Cardiac septum (tissue), 1 donor: ENCODE data around the gene HDLBP. TPM values are rescaled to one million over a fixed set of nuclear protein-coding genes. Genes with fewer than 3 reads are reported as not detected.

Experiments
- DNase-seq: peaks from one replicate; pipeline ENCODE4 v3.0.0-alpha.2; 2020; ENCODE audit warnings: low spot score
- intact Hi-C: fragments of 100-400 bp; cut with DNase I; formaldehyde crosslinking; loops from one replicate; pipeline ENCODE4 v1.14.0; 2022
- total RNA-seq: library from RNA; stranded (reverse); fragmentation: NEBNext Ultra II Directional; extraction: Animal tissue kit (Norgen Biotek cat#: 25700); gene quantifications from one replicate; pipeline ENCODE4 v1.2.1, GENCODE V29; 2021
- donor health status: DM: no; HTN: no; CAD: no.

Gene HDLBP
- total RNA-seq, 1 donor from 2014 or later: 356 TPM

DNA sequence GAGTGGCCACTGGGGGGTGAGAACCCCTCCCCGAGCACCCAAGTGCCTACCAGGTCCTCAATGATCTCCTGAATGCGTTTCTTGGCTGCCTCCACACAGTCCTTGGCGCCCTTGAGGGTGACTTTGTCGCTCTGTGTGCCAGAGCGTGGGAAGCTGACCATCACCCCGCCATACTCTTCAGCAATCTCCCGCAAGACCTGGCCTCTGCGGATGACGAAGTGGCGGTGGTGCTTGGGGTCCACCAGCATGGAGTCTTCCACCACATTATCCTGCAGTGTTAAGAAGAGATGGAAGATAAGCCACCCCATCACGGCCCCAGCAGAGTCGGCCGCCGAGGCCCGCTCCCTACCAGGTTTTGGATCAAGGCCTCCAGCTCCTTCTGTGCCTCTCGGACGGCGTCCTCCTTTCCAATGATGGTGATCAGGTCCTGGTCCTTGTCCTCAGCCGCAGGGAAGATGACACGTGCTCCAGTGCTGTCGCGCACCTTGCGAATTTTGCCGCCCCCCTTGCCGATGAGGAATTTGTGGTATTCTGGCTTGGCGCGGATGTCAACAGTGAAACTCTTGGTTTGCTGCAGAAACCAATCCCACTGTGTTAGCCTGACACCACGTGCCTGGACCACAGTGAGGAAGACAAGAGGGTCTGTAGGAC, 75.8 kb downstream of the HDLBP start:
- DNase-seq: no peak
- intact Hi-C loops: no loop called here

DNA sequence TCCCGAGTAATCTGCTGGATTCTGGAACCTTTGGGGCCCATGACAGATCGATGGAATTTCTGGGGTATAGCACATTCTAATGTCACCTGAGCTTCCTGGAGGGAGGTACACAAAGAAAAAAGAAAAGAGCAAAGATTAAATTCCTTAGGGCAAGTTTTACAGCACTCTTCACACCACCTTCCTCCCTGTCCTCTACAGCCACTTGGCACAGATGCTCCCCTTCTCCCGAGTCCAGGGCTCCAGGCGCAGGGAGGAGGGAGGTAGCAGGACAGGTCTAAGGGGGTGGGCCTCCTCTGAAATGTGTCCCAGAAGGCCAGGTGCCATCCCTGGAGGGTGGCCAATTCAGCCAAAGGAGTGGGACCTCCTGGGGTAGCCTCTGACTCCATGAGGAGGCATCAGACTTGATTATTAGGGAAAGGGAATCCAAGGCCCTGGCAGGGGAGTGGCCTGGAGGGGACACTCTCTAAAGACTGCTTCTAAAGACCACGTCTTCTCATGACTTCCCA, 76.7 kb downstream of the HDLBP start:
- no peak for DNase-seq
- intact Hi-C loops: no loop called here

DNA sequence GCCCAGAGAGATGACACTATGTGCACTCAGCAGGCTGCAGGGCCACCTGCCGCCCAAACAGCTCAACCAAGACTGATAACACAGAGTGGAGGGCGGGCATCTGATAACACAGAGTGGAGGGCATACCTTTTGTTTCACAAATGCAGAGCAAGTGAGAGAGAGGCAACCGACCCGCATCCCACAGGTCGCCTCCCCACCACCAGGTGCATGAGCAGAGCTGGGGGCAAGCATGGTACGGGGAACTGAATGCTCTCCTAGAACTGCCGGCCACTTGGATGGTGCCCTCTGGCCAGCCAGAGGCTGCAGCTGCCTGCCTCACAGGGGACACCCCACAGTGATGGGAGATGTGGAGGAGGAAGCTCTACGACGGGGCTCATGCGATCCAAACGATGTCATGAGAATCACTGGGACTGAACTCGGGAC, 77.5 kb downstream of the HDLBP start:
- intact Hi-C loops: no loop called here
- DNase-seq: no peak

DNA sequence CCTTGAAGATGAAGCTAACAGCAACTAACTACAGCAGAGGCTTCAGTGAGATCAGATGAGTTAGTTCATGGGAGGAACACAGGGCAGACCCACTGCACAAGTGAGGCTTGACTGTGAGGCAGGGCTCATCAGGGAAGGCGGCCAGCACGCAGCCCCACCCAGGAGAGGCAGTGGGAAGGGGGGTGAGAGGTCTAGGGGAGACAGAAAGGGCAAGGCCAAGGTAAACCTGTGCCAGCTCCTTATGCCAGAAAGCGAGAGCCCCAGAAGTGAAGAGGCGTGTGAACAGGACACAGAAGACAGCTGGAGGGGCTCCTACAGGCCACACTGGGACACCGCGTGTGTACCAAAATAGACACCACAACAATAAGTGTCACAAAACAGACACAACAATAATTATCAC, 78.4 kb downstream of the HDLBP start:
- no peak for DNase-seq
- intact Hi-C loops: no loop called here

DNA sequence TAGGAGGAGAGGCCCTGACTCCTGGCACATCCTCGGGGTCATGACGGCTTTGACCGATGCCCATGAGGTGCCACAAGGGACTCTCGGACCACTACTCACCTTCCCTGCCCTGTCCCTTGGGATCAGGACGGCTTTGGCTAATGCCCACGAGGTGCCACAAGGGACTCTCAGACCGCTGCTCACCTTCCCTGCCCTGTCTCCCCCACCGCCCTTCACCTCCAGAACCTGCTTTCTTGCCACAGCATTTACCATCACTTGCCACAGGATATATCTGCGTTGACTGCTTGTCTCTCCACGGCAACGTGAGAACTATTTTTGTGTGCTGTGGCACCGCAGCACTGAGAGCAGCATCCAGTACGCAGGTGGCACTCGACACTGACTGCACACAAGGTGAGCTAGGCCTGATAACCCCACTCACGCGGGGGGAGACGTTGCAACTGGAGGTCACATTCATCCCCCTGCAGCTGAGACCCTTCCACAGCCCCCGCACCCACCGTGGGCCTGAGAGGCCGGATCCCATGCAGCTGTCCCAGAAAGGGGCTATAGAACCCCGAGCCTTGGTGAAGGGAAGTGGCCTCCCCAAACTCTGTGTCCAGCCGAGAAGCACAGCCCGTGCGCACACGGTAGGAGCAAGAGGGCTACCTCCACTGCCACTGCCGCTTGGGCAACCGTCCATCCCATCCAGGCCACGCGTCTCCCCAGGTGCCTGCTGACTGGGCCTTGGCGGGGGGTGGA, 79.4 kb downstream of the HDLBP start:
- intact Hi-C loops: no loop called here

DNA sequence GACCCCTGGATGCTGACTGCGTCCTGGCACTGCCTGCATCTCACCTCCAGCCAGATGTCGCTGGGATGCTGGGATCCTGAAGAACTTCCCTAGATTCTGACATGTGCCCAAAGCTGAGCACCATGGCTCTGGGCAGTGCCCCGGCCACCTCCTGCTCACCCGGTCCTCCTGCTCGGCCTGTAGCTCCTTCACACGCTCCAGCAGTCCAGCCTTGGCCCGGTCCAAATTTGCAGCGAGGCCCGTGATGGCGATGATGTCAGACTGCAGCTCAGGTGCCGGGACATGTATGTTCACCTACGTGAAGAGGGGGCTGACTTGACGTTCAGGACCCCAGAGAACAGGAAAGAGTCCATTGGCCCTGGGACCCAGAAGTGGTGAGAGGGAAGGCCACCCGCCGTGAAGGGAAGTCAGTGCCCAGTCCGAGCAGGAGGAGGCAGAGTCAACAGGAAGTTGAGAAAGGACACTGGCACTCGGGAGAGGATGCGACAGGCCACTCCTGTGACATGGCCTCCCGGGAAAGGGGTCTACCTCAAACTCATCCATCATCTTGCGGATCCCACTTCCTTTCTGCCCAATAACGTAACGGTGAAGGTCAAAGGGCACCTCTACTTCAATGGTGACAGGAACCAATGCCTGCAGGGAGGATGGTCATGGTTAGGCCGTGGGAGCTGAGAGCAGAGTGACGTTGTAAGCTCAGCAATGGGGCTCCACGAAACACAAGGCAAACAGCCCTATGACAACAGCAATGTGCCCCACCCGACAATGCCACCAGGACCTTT, 80.3 kb downstream of the HDLBP start:
- no peak for DNase-seq
- intact Hi-C loops: no loop called here

More for the DNA sequence above, 79.4 kb downstream of the HDLBP start:
- DNase-seq: no peak

DNA sequence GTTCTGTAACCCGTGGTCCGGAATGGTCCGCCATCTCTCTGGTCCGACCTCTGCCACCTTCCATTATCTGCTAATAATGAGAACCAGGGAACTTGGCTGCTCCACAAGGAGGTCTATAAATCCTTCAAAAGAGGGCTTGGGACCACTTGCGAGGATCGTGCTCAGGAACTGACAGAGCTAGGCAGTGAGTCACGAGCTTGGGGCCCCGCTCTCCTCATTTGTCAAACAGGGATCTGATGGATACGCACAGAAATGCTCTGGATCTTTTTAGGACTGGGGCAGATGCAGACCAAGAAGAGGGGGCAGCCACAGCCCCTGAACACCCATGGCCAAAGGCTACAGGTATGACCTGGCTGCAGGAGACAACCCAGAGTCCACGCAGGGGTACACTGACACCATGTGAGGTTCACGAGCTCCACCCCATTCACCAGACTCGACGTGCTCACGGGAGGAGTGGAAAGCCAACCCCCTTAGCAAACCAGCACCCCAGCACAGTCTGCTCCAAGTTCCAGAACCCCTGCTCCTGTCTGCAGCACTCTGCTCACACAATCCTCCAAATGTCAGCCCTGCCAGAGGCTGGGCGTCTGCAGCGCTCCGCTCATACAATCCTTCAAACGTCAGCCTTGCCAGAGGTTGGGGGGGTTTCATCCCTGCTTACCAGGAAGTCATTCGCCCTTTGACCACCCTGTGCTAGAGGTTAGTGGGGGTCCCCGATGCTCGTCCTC, 81.2 kb downstream of the HDLBP start:
- no peak for DNase-seq
- intact Hi-C loops: no loop called here

DNA sequence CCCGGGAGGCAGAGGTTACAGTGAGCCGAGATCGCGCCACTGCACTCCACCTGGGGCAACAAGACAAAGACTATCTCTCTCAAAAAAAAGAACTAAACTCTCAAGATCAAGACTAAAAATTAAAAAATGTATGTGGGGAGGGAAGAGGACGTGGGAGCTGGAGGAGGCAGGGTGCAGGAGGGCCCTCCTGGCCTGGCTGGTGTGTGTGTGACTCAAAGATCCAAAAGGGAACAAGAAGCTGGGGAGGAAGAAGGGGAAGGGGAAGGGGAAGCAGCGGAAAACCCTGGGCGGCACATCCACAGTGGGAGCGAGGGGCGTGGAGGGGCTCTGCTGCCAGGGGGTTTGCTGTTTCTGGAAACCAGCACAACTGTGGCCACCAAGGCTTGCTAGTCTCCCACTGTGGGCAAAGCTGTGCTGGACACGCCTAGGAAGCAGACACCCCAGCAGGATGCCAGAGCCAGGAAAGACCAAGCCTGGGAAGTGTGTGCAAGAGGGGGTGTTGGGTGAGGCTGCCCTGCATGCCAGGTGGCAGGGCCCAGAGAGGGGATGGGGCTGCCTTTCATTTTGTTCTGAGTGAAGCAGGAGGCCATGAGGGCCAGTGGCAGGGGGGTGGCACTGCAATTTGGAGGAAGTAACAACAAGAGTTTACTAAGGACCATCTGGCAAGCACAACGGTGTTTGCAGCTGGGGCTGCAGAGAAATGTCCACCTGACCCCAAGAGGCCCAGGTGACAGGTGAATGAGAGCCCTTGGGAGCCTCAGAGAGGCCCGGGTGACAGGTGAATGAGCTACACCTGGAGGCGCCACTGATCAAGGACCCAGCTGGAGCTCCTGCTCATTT, 82.5 kb downstream of the HDLBP start:
- intact Hi-C loops: no loop called here
- no peak for DNase-seq

DNA sequence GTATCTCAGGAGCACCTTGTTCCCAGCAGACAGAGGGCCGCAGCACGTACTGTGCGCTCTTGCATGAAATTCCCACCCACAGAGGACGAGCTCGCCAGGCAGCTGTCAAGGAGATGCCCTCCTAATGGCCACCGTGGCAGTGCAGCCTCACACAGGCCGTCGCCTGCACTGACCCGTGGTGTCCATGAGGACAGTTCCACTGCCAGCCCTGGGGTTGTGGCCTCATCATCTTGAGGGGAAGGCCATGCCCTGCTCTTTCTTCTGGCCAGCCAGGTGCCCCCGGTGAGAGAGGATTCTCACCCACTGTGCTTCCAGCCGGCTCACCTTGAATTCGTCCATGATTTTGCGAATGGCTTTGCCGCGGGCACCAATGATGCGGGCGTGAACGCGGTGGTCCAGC, 85.0 kb downstream of the HDLBP start:
- intact Hi-C loops: no loop called here
- DNase-seq: no peak

DNA sequence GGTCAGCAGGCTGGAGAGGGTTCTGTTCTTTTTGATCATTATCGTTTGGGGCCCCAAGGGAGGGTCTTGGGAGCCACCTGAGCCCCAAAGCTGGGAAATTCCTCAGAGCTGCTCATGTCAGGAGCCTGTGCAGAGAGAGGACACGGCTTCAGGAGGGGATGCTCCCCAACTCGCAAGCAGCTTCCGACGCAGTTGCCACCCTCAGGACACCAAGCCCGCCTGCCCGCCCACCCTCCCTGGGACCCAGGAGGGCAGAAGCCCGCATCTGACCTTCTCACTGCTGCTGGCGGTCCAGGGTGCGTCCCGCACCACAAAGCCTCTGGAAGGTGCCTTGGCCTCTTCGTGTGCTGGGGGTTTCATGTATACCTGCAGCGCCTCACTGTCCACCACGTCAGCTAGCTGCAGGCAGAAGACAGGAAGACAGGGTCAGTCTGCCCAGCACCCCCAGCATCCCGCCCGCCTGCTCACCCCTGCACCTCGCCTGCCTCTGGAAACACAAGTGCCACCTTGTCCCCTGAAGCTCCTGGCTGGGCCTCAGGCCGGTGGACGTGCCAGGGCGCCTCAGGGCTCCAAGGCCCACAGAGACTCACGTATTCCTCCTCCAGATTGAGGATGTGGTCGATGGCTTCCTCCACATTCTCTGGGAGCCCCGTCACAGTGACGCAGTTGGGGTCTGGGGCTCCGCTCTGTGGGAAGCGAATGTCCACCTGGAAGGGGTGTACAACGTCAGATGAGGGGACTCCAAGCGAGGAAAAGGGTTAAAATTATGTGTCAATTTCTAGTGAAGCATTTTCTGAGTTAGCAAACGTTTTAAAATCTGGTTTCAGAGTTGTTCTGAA, 85.7 kb downstream of the HDLBP start:
- intact Hi-C loops: no loop called here
- no peak for DNase-seq

DNA sequence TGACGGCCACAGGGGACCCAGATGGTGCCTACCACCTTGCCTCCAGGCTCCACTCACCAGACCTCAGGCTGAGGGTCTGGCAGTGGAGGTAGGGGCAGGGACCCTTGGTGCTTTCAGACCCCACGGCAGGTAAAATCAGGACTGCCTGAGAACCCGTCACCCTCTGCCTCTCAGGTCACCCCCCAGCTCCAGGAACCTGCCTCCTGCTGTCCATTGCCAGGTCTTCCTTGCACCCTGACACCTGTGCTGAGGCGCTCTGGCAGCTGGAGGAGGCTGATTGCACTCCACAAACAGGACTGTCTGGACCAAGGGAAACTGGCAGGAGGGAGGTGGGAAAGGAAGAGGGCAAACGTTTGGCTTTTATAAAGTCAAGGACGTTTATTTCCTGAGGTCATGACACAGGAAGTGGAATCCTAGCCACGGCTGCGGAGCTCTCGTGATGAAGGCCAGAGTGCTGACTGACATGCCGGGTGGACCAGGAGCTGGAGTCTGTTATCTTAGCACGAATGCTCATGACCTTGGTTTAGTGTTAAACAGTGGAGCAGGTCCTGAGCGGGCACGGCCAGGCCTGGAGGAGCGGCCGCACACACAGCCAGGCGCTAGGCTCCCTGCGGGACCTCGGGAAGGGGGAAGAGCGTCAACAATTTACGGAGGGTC, 86.5 kb downstream of the HDLBP start:
- no peak for DNase-seq
- intact Hi-C loops: no loop called here

DNA sequence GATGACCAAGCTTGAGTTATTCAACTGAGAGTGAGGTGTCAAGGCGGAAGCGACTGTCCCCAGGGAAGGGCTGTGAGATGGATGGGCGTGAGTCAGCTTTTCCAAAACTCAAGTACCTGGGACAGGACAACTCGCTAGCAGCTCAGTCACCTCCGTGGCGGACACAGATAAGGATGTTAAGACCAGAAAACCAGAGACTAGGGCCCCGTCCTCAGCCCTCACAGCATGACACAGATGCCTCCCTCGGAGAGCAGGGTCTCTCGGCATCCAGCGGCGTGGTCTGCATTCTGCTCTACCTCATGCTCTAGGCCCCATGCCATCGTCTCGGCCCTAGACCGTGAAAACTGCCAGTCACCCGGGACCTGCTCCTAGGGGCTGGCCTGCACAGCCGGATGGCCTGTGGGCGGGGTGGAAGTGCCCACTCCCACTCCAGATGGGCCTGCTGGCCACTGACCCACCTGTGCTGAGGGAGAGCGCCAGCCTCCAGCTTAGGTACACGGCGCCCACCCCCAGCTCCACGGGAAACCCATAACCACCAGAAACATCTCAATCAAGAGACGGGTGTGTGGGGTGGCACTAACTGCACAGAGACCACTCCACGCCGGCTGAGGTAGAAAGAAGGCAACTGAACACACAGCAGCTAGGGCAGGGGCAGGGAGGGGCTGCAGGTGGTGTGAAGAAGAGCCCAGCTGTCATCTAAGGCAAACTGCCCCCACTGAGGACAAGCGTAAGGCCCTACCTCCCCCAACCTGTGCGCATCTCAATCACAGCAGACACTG, 87.2 kb downstream of the HDLBP start:
- DNase-seq: no peak
- intact Hi-C loops: no loop called here

DNA sequence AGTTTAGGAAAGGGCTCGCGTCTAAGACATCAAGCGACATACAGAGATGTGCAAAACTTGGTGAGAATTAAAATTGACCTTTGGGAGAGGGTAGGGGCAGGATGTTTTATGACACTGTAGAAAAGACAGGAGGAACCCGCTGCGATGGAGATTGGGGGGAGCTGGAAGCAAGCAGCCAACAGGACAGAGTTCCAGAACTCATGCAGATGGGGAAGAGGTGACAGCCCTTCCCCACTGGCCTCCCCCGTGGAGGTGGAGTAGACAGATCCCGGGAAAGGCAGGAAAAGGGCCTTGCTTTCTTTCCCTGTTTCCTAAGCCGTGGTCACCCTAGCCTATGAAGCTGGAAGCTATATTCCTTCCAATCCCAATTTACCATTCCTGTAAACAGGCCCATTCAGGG, 87.9 kb downstream of the HDLBP start:
- DNase-seq: no peak
- intact Hi-C loops: no loop called here

DNA sequence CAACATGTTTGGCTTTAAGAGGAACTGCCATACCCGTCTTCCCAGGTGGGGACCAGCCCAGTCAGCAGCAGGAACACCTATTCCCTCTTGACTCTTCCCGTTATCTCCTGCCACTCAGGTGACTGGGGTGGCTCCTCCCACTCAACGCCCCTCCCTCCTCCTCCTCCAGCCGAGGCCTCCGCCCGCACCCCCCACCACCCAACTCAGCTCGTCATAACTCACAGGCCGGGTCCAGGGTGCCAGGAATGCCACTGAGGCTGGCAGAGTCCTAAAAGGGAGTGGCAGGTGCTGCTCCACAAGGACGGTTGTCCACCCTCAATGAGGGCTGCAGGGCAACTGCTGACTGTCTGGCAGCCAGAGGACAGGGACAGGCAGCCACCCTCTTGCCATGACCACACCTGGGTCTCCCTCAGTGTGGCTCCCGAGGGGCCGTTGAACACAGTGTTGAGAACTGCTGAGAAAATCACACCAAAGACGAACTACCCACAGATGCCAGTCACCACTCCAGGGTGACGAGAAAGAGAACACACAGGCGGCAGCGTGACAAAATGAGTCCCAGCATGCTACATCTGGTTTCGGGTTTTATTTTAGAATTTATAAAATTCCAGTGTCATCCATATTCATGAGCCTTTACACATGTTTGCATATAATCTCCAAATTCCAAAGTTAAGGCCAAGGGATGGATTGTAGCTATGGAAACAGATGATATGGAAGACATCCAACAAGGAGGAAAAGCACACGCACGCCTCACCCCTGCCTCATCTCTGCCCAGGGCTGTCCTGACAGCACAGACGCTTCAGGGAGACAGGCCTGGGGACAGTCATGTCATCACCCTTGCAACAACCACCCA, 88.5 kb downstream of the HDLBP start:
- intact Hi-C loops: no loop called here
- no peak for DNase-seq

DNA sequence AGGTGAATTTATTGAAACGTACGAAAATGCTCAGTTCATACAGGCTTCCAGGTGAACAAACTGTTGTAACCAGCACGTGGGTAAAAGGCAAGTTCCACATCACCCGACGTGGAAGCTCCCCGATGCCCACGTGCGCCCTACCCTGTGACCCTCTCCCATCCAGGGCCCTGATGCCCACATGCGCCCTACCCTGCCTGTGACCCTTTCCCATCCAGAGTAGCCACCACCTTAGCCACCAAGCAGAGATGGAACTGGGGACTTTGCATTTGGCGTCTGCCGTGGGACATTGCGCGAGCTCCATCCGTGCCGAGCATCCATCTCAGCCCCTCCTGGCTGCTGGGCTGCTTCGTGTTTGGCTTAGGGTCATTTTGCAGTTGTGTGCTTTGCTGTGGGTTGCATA, 89.5 kb downstream of the HDLBP start:
- DNase-seq: no peak
- intact Hi-C loops: no loop called here

DNA sequence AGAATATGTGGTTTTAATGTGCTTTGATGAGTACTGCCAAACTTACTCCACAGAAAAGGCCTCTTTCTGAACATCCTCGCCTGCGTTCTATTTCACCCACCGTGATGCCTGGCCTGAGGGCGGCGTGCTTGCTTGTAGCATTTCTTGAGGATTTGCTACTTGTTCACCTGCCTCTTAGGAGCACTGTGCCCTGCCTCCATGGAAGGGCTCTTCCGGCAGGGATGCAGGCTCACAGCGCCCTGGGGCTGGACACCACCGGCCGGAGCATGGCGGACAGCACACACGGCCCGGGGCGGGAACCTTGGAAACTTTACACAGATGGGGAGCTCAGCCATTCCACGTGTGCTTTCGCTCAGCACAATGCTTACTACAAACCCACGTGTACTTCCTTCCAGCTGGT, 89.9 kb downstream of the HDLBP start:
- no peak for DNase-seq
- intact Hi-C loops: no loop called here
